HG03196 (cell line): Measurements from ENCODE around the gene RAB35.

ENCODE experiments used
- ATAC-seq: cut with Tn5 transposase; IDR thresholded peaks from one replicate; pipeline ENCODE4 v1.9.1; 2021; ENCODE audit not compliant: unreplicated experiment

RAB35 gene

DNA sequence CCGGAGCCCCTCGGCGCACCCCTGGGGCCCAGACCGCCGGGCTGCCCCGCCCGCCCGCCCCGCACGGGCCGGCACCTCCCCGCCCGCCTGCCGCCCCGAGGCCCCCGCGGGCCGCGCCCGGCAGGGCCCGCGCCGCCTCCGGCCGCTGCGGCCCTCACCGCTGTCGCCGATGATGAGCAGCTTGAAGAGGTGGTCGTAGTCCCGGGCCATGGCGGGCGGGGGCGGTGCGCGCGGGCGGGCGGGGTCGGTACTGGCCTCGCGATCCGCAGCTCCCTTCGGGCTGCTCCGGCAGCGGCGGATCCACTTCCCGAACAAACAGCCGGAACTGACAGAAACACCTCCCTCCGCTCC is at the start of gene RAB35:
RAB35 (minus strand) TSS at position 313 of the 351 bp plus-strand sequence; CDS start at position 210, 103 bp downstream.
- ATAC-seq, result peak; percentile 6

DNA sequence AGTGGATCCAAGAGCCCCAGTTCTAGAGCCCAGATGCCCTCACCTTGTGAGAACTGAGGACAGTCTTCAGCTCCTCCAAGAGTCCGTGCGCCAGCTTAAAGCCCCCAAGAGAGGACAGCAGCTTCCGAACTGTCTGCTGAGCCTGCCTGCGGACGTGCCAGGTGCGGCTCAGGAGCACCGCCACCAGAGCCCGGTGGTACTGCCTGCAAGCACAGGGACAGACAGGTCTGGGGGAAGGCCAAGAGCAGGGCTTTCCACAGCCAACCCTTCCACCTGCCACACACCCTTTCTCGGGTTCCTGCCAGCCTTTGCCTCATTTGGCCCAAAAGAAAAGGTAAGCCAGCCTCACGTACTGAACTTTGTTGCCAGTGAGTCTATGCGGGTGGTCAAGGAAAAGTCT is 47.7 kb upstream of the RAB35 start:
- ATAC-seq, result no peak

DNA sequence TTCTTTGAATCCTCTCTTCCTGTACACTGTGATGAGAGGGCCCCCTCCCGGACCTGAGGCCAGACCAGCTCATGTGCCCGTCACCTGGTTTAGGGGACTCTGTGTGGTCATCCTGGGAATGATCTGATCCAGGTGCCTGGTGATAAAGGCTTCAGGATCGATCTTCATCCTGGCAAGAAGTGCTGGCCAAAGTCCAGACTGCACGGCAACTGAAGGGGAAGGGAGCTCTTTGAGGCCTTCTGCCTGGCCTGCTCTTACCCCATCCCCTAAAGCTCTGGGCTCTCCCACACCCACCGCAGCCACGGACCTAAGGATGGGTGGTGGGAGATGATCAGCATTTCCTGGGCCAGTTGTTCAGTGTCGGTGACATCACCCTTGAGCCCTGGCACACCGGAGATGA is 46.2 kb upstream of the RAB35 start:
- ATAC-seq, result no peak

DNA sequence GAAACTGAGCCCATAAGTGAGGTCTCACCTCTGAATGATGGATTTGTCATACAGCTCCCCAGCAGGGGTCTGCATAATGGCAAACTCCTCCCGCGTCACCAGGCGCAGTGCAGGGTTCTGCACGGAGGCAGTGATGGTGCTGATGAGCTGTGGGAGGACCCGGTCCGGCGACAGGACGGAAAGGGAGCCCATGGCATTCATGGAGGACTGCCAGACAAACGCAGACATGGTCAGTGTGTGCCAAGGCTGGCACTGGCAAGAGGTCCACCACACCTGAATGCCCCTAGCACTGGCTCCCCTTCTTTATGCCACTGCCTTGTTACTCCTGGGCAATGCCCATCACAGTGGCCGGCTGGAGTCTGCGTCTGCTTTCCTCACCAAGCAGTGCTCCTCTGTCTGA is 45.3 kb upstream of the RAB35 start:
- ATAC-seq, result no peak

DNA sequence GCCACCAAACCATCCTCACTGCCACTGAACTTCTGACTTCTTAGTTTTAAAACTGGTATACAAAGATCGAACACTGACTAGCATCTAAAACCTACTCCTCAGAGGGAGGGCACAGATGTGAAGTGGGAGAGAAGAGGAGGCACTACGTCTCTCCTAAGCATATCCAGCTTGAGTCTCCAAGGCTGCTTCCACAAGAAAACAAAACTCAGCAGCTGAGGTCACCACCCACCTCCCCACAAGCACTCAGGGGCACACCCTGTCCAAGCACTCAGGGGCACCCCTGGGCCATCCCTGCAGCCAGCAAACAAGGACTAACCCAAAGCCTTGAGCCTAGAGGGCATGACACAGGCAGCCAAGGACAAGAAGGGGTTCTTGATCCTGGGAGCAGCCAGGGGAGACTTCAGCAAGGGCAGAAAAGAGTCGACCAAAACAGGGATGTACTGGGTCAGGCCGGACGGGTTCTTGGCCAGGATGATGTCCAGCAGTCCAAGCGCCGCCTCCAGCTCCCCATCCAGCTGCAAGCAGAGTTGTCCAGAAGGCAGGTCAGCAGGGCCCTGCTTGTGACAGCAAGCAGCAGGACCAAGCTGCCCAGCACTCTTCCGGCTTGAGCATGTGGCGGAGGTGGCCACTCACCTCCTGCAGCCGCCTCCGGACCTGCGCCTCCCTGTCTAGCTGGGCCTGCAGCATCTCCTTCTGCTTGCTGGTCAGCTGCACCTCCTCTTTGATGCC is 43.1 kb upstream of the RAB35 start:
- no peak for ATAC-seq

DNA sequence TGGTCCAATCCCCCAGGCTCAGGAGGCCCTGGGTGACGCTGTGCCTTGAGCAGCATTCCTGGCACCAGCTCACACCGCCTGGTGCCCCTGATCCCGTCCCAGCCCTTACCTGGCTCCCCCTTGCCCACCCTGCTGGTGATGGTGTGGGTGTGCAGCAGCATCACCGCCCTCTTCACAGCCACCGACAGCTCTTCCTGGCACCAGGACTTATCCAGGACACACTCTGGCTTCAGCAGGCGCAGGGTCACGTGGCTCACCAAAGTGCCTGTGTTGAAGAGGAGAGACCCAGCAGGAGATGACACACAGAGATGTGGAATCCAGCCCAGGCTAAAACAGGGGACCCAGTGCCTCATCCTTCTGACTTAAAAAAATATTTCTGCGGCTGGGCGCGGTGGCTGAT is 41.8 kb upstream of the RAB35 start:
- no peak for ATAC-seq

DNA sequence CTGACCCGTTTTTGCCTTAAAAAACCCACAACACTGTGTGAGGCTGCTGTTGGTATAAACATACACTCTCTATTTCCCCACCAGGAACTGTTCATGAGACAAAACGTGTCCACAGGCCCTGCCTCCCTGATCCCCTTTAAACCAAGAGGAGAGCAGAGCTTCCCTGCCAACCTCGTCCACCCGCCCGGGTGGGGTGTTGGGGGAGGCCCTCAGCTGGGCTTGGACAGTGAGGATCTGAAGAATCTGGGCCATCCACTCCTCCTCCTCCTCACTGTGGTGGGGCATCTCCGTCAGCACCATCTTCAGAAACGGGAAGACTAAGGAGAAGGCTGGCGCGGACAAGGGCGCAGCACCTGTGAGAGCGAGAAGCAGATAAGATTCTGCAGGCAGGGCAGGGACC is 41.1 kb upstream of the RAB35 start:
- ATAC-seq, result no peak

DNA sequence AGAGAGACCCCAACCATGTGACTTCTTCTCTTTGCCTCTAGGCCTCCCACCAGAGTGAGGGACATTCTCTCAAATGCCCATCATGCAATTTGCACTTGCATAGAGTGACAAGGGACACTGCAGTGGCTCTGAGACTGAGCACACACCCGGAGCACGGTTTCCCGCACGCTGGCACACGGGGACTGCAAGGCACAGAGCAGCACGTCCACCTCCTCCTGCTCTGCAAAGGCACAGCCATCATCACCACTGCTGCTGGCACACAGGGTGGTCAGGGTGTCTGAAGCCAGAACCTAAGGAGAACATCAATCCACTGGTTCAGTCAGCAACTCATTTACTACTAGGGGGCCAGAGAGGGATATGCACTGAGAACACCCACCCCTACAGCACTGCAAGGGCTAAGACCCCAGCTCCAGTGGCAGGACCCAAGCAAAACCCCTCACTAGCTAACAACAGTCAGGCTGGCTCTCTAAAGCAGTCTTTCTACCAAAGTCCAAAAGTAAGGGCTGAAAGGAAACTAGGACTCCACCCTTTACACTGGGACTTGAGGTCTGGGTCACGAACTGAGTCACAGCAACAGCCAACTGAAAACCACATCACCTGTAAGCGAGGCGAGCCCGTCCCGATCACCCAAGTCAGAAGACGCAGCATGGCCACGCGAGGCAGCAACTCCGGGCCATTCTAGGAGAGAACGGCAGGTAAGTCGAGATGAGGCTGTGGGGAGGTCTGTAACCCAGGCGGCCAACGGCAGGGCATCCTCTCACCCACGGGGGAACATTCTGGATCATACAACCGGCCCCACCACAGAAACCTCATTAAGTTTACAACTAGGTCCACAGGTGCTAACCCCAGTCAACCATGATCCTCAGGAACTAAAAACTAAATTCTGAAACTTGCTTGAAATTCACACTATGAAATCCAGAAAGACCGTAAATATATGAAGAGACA is 40.0 kb upstream of the RAB35 start:
- no peak for ATAC-seq

DNA sequence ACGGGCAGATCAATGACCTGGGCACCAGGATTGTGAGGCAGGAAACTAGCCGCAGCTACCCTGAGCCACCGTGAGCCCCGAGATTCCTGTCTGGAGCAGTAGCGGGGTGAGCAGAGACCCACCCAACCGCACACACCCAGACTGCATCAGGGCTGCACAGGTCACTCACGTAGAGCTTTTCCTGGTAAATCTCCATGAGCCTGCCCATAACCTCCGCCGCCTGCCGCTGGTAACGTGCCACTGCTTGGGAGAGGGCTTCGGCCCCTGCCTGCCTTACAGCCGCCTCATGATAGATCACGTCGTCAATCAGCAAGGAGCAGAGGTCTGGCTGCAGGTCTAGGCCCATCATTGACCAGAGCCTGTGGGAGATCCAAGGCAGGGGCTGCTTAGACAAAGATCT is 38.5 kb upstream of the RAB35 start:
- ATAC-seq, result no peak

DNA sequence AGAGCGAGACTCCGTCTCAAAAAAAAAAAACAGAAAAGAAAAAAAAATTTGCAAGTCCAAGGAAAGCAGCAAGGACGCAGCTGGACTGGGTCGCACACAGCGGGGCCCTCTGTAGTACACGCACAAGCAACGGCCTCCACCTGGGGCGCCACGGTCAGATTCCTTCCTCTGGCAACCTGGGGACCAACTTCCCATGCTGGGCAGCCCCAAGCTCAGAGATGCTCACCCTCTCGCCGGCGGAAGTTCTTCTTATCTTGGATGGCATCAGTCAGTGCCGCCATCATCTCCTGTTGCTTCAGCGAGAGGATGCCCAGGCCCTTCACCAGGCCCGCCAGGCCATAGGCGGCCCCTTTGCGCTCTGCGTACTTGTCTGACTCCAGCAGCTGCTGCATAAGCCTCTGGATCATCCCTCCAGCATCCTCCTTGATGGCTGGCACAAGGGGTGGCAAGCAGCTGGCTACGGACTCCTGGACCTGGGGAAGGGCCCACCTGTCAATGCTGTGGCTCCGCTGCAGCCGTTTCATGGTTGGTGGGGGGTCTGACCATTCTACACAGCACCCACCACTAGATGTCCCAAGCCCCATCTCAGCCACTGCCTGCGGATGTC is 34.5 kb upstream of the RAB35 start:
- ATAC-seq, result no peak

DNA sequence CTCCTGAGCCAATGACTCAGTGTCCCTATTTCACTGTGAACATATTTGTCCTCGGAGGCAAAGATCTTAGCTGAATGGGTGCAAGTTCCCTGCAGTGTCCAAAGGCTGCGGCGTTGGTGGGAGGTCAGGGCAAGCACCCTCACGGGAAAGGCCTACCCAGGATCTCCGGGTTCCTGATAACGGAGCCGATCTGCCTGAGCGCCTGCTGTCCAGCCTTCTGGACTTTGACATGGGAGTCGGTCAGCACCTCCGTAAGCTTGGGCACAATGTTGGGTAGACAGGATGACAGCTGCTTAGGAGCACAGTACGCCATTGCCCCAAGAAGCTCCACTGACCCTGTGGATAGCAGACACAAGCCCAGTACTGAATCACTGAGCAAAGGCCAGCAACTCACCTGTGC is 31.5 kb upstream of the RAB35 start:
- ATAC-seq, result no peak

DNA sequence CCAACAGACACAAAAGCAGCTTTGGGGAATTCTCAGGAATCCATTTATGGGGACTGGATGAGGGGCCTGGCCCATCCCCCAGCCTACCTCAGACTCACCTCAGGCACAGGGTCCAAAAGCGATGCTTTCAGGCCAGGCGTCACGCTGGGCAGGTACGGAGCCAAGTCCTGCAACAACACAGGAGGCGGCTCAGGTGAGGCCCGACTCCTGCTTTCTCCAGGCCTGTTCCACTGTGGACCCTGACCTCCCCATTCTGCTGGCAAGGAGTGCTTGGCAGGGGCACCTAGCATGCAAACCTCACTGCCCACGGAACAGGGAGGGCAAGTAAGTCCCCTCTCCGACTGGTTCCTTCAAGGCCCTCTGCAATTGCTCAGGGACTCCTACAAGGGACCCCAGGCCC is 28.6 kb upstream of the RAB35 start:
- ATAC-seq, result no peak

DNA sequence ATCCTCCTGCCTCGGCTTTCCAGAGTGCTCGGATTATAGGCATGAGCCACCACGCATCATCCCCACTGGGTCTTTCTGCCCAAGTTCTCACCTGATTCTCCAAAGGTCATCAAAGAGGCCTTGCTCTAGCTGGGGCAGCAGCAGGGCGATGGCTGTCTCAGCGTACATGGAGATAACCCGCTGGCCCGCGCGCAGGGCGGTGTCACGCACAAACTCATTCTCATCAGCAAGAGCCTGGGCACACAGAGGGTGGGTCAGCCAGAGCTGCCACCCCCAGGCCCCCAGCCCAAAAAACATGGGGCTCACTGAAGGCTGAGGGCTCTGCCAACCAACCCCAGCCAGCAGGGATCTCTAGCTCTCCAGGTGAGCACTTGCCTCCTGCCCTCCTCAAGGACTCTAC is 27.7 kb upstream of the RAB35 start:
- no peak for ATAC-seq

DNA sequence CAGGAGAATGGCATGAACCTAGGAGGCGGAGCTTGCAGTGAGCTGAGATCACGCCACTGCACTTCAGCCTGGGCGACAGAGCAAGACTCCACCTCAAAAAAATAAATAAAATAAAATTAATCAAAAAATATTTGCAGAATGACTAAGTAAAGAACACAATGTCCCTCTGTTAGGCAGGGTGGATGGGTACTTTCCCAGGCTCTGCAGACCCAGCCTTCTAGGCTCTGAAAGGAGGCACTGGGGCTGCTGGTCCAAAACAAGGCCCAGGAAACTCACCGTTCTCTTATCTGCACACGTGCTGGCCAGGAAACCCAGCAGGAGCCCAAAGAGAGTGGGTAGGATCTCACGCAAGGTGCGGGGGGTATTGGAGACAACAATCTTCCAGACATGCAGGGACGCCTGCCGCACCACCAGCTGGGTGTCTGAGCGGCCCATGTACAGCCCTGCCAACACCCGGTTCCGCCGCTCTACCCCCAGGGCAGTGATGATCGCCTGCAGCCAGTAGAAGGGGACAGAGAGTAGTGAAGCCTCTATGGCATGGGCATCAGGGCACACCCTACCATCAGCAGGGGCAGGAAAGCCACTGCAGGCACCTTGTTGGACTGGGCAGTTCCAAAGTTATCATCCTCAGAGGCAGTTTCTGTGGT is 25.8 kb upstream of the RAB35 start:
- ATAC-seq, result no peak

DNA sequence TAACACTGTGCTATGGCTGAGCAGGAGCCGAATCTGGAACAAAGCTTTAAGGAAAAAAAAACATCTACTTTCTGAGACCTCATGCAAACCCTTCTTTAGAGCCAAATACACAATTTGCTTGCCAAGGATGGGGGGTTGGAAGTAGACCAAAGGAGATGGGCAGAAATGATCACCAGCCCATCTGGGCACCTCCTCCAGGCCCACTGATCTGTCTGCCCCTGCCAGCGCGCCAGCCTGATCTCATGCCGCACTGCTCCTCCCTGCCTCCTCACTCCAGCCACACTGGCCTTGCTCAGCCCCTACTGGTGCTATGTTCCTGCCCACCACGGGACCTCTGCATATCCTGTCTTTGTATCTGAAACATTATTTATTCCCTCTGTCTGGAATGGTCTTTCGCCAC is 24.8 kb upstream of the RAB35 start:
- no peak for ATAC-seq

DNA sequence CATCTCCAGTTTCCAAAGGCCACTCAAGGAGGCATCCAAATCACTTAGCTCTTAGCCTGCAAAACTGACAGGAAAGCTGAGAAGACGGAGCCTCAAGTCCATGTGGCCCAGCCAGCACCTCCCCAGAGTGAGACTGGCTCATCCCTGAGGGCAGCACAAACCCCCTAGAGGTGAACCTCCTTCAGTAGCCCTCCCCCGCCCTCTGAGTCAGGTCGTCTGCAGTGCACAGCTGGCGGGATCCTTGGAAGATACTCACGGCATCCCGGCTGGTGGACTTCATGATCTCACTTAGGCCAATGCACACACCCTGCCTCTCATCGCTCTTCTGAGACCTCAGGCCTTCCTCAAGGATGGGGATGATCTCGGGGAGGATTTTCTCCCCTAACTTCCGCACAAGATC is 24.1 kb upstream of the RAB35 start:
- no peak for ATAC-seq

DNA sequence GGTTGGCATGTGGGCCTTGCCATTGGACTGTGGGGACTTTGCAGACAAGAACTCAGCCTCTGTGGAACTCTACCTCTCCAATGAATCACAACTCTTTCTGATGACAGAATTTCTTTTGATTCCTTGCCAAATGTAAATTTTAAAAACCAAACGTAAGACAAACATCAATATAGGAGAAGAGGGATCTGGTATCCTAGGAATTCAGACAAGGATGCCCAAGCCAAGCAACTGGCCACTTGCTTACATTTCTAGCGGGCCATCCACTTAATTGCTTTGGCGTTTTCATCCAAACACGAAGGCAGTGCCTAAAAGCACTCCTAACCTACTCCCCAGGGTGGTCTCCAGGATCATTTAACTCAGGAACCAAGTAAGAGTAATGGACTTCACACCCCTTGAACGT is 23.4 kb upstream of the RAB35 start:
- no peak for ATAC-seq

DNA sequence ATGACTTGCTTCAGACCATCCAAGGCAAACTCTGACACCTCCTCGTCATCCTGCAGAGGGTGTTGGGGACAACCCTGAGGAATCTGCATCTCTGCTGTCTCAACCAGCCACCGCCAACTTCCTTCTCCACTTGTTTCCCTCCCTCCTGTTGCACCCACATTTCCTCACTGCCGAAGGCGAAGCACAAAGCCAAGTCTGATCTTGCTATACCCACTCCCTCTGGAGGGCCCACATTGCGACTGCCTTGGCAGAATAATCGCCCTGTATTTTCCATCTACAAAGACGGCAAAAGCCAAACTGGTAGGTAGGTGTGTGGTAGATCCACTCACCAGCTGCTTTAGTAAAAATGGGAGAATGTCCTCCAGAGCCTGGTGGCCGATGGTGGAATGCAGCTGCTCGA is 21.8 kb upstream of the RAB35 start:
- no peak for ATAC-seq

DNA sequence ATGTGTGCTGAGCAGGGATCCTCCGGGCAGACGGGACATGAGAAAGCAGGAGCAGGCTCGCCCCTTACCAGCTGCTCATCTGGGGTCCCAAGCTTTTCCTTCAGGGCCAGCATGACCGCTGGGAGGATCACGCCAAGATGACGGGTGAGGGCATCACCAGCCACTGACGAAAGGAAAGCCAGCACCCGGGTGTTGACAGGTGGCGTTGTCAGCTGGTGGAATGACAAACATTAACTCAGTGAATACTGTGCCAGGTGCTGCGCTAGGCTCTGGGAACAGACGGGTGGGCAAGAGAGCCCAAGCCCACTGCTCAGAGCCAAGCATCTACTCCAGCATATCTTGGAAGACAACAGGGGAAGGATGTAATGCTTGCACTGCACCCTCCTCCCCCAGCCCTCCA is 21.3 kb upstream of the RAB35 start:
- ATAC-seq, result no peak

DNA sequence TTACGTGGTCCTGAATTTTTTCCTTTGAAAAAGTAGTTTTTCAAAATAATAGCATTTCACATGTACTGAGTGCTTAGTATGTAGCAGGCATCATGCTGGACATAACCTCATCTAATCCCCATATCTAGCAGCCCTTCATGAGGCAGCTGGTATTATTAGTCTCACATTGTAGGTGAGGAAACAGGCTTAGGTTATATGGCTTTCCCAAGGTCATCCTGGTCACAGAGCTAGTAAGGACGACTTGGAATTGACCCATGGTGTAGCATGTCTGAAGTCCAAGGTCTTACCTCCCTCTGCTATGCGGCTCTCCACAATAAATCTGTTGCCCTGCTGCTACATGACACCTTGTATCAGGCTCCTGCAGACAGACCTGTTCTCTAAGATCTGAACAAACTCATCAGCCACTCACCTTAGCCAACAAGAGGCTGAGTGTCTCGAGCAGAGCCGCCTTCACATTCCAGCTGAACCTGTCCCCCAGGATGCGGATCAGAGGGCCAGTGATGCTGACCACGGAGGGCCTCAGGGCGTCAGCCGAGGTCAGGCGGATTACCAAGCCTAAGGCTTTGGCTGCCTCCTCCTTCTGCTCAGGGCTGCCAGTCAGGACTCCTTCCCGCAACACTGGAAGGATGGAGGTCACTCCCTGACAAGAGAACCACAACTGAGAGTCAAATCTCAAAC is 19.7 kb upstream of the RAB35 start:
- no peak for ATAC-seq
